Measurements from ENCODE around the gene ING5.

The ING5 gene

GRCh38 chr2:241720099-241720498 is 18.3 kb downstream of the ING5 start:
- no peak for DNase-seq (ENCODE audit: low read depth in 1 of 2, low spot score in 1 of 2)
- no peak overlapping the region for H3K27ac ChIP-seq (replicated peaks)
- H3K27me3 ChIP-seq (ENCODE audit: insufficient read depth, poor library complexity, severe bottlenecking): no peaks in the 10 kb centered on the region
- TF ChIP-seq, protein P1, sequence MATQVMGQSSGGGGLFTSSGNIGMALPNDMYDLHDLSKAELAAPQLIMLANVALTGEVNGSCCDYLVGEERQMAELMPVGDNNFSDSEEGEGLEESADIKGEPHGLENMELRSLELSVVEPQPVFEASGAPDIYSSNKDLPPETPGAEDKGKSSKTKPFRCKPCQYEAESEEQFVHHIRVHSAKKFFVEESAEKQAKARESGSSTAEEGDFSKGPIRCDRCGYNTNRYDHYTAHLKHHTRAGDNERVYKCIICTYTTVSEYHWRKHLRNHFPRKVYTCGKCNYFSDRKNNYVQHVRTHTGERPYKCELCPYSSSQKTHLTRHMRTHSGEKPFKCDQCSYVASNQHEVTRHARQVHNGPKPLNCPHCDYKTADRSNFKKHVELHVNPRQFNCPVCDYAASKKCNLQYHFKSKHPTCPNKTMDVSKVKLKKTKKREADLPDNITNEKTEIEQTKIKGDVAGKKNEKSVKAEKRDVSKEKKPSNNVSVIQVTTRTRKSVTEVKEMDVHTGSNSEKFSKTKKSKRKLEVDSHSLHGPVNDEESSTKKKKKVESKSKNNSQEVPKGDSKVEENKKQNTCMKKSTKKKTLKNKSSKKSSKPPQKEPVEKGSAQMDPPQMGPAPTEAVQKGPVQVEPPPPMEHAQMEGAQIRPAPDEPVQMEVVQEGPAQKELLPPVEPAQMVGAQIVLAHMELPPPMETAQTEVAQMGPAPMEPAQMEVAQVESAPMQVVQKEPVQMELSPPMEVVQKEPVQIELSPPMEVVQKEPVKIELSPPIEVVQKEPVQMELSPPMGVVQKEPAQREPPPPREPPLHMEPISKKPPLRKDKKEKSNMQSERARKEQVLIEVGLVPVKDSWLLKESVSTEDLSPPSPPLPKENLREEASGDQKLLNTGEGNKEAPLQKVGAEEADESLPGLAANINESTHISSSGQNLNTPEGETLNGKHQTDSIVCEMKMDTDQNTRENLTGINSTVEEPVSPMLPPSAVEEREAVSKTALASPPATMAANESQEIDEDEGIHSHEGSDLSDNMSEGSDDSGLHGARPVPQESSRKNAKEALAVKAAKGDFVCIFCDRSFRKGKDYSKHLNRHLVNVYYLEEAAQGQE (IDR thresholded peaks at IDR 0.05; ENCODE audit: insufficient replicate concordance, low read depth): no peak
- no peak for TF ChIP-seq CTCF (IDR thresholded peaks at IDR 0.05; ENCODE audit: insufficient read depth, low read length)
- TF ChIP-seq SPI1 (IDR thresholded peaks at IDR 0.05; ENCODE audit: borderline replicate concordance, low read depth): no peak
- no peak for TF ChIP-seq GABPA (IDR thresholded peaks at IDR 0.05; ENCODE audit: low read depth)
- TF ChIP-seq POLR2AphosphoS5 (IDR thresholded peaks at IDR 0.05; ENCODE audit: low read depth): no peak
- H3K4me3 ChIP-seq (replicated peaks; ENCODE audit: insufficient read depth, low read length): no peak overlapping the region

GRCh38 chr2:241720560-241720959 is 18.7 kb downstream of the ING5 start:
- no peak for DNase-seq (ENCODE audit: low read depth in 1 of 2, low spot score in 1 of 2)

GRCh38 chr2:241721852-241722251 is 20.0 kb downstream of the ING5 start:
- TF ChIP-seq CTCF (IDR thresholded peaks at IDR 0.05; ENCODE audit: insufficient read depth, low read length) (no peak), POLR2AphosphoS5 (IDR thresholded peaks at IDR 0.05; ENCODE audit: low read depth) (peak; percentile 14; the same call in 1 of the 2 replicates)
- no peak for DNase-seq (ENCODE audit: low read depth in 1 of 2, low spot score in 1 of 2)
- H3K4me3 ChIP-seq (replicated peaks; ENCODE audit: insufficient read depth, low read length): no peak overlapping the region
- H3K27me3 ChIP-seq (ENCODE audit: insufficient read depth, poor library complexity, severe bottlenecking): no peaks in the 10 kb centered on the region
- no peak overlapping the region for H3K27ac ChIP-seq (replicated peaks)

More at GRCh38 chr2:241720560-241720959, 18.7 kb downstream of the ING5 start:
- no peaks in the 10 kb centered on the region for H3K27me3 ChIP-seq (ENCODE audit: insufficient read depth, poor library complexity, severe bottlenecking)
- no peak overlapping the region for H3K27ac ChIP-seq (replicated peaks)
- H3K4me3 ChIP-seq (replicated peaks; ENCODE audit: insufficient read depth, low read length): no peak overlapping the region
- TF ChIP-seq GABPA (IDR thresholded peaks at IDR 0.05; ENCODE audit: low read depth): no peak

DNA sequence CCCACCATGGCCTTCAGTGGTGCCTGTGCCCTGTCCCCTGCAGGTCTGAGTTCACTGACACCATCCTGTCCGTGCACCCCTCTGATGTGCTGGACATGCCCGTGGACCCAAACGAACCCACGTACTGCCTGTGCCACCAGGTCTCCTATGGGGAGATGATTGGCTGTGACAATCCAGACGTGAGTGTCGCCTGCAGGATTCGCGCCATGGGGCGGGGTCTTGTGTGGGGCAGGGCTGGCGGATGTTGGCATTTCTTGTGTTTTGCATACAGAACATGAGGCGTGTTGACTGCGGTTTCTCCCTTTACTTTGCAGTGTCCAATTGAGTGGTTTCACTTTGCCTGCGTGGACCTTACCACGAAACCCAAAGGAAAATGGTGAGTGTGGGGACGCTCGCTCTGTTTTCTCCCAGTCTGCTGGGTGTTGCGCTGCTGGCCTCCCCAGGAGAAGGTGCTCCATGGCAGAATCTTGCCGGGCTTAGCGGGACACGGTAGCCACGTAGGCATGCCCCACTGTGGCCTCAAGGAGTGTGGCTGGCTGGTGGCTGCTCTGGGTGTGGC is 21.1 kb downstream of the ING5 start:
- TF ChIP-seq POLR2AphosphoS5 (IDR thresholded peaks at IDR 0.05; ENCODE audit: low read depth) (no peak), SPI1 (IDR thresholded peaks at IDR 0.05; ENCODE audit: borderline replicate concordance, low read depth) (no peak), CTCF (IDR thresholded peaks at IDR 0.05; ENCODE audit: insufficient read depth, low read length) (no peak), GABPA (IDR thresholded peaks at IDR 0.05; ENCODE audit: low read depth) (no peak)
- TF ChIP-seq, protein P1 (IDR thresholded peaks at IDR 0.05; ENCODE audit: insufficient replicate concordance, low read depth): no peak
- DNase-seq (ENCODE audit: low read depth in 1 of 2, low spot score in 1 of 2): no peak
- Histone ChIP-seq H3K27ac (replicated peaks) (no peak overlapping the region), H3K4me3 (replicated peaks; ENCODE audit: insufficient read depth, low read length) (no peak overlapping the region), H3K27me3 (ENCODE audit: insufficient read depth, poor library complexity, severe bottlenecking) (no peaks in the 10 kb centered on the region)

Measured in HL-60 (cell line).